ENCODE measurements around the gene GJA5.

GJA5 gene

DNA sequence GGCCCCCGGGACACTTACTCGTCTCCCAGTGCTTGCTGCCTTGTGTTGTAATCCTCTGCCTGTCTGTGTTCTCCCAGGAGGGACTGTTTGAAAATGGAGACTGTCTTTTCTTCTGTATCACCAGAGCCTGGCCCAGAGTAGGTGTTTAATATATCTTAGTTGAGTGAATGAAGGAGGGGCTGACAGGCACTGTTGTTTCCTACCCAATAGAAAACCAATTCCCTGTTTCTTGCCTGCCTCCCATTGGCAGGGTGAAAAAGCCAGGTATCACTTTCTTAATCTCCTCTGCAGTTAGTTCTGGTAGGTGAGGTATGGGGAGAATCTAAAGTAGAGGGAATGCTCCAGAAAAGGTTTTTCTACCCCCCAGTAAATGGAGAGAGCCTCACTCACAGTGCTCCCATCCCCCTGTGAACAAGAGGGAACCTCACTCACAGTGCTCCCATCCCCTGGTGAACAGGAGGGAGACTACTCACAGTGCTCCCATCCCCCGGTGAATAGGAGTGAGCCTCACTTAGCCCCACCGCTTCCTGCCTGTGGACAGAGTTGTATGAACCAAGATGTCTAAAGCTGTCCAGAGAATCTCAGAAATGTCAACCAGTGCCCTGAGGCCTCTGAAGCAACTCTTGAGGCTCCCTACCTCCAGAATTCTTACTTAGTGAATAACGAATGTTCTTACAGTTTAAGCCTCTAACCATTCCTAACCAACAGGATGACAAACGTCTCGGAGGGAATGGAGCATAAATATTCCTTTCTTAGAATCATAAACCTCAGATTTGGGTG is at the start of gene GJA5:
TSS of gene GJA5 (minus strand) at position 122 of the 780 bp plus-strand sequence. CDS start 1,364 bp downstream, outside the sequence.
- no peak for DNase-seq

GRCh38 chr1:147809236-147809635 is 48.8 kb upstream of the GJA5 start:
- DNase-seq = no peak

DNA sequence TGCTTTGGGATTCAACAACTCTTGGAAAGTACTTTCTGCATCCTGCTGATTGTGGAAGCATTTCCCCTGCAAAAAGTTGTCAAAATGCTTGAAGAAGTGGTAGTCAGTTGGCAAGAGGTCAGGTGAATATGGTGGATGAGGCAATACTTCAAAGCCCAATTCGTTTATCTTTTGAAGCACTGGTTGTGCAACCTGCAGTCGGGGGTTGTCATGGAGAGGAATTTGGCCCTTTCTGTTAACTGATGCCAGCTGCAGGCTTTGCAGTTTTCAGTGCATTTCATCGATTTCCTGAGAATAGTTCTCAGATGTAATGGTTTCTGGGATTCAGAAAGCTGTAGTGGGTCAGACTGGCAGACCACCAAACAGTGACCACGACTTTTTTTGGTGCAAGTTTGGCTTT is 47.6 kb upstream of the GJA5 start:
- DNase-seq = no peak

DNA sequence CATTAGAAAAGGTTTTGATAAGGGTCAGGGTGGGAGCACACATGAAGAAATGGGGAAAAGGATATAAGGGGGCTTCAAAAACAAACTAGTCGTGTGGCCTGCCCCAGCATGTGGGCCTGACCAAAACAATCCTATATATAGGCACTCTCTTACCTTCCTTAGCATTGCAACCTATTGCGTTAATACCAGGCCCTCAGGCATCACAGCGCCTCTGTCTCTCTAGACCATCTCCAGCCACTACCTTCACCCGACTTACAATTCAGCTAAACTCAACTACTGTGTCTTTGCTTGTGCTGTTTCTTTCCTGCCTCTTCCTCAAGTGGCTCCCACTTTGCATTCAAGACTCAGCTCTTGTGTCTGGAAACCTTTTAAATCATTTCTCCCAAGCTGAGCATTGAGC is 47.0 kb upstream of the GJA5 start:
- DNase-seq = no peak

- DNase-seq = no peak
Observed at GRCh38 chr1:147804942-147805723, 44.7 kb upstream of the GJA5 start.

DNA sequence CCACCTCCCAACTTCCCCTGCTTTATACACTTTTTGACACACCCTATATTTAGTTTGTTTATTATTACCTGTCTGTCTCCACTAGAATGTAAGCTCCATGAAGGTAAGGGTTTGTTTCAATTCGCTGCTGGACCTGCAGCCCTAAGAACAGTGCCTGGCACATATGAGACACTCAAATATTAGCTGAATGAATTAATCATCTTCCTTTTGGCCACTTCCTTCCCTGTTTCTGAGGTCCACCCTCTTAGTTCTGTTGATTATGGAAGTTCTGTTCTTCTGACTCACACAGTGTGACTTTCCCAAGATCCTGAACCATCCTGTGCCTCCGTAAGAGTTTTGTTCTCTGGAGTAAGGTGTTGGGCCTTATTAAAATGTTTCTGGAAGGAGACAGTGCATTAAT is 40.4 kb upstream of the GJA5 start:
- DNase-seq = no peak

- no peak for DNase-seq
Observed at GRCh38 chr1:147798731-147799130, 38.3 kb upstream of the GJA5 start.

DNA sequence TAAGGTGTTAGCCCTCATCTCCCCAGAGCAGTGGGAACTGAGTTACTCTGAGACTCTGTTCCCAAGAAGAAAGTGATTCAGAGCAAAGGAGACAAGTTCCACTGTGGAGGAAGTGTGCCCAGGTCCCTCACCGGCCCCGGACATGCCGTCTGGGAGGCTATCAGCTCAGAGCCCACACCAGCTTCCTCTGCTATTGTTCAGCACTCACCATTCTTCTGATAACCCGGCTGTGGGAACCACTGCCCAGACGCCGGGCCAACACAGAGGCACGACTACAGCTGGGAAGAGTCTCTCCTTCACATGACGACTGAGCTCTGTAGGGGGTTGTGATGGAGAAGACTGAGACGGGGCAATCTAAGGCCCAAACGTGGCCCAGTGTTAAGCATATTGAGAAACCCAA is 34.2 kb upstream of the GJA5 start:
- DNase-seq = no peak

DNA sequence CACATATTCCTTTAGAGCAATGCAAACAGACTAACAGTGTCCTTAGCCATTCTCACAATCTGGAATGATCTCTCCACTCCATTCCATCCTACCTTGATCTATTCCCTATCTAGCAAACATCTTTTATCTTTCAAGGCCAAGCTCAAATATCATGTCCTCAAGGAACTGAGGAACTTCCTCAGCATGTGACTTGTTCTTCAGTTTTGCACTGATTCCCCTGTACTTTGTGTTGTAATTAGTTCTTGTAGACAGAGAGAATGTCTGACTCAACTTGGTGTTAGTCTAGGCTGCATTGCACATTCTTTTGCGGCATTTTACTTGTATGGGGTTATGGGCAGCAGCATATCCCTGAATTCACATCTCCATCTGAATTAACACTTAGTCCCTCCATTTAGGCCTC is 31.5 kb upstream of the GJA5 start:
- no peak for DNase-seq

DNA sequence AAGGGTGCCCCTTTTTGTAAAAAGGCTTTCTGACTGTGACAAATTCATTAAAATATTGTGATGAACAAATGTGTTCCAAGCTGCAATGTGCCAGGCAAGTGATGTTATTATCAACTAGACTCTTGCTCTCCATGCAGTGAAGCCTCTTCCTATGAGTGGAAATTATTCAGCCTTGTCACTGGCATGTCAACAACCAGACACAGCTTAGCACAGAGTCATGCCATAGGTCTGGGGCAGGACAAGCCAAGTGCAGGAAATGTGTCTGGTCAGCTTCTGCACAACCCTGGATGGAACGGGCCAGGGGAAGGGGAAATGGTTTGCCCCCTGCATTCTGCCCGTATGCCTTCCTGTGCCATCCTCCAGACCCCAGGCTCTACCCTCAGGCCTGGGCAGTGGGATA is 27.4 kb upstream of the GJA5 start:
- no peak for DNase-seq

- DNase-seq = no peak
Observed at GRCh38 chr1:147786536-147786935, 26.1 kb upstream of the GJA5 start.

DNA sequence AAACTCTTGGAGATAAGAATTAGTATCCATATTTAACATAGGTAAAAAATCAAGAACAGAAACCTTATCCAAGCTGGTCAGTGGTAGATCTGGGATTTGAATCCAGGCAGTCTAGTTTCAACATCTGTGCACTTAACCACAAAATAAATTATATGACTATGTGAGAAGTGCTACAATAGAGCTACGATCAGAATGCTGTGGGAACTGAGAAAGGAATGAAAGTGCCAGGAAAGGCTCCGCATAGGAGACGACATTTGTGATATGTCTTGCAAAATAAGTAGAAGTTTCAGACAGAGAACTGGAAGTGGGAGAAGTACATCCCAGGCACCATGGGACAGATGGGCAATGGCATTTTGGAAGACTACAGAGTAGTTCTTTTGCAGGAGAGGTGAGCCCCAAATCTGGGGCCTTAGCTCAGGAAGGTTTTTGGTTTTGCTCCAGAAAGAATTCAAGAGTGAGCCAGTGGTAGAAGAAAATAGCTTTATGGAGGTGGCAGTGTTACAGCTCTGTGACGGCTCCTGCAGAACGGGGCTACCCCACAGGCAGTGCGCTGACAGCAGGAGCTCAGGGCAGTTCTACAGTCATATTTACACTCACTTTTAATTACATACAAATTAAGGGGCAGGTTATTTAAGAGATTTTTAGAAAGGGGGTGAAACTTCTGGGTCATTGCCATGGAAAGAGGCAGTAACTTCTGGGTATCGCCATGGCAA is 25.5 kb upstream of the GJA5 start:
- DNase-seq = no peak

DNA sequence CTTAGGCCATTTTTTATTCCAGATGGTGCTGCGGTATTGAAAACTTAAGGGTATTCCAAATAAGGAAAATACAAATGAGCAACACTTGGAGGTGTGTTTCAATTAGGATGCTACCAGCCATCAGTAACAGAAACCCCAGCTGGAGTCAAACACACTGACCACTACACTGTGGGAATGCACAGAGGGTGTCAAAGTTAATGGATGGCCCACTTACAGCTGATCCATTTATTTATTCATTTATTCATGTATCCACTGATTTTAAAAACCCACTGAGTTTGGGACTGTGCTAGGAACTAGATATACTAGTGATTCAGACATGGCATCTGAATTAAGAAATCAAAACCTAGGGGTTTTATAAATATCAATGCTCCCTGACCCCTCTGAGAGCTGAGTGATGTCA is 24.5 kb upstream of the GJA5 start:
- no peak for DNase-seq

- no peak for DNase-seq
Observed at GRCh38 chr1:147781056-147781471, 20.7 kb upstream of the GJA5 start.

GRCh38 chr1:147777694-147778093 is 17.3 kb upstream of the GJA5 start:
- no peak for DNase-seq

DNA sequence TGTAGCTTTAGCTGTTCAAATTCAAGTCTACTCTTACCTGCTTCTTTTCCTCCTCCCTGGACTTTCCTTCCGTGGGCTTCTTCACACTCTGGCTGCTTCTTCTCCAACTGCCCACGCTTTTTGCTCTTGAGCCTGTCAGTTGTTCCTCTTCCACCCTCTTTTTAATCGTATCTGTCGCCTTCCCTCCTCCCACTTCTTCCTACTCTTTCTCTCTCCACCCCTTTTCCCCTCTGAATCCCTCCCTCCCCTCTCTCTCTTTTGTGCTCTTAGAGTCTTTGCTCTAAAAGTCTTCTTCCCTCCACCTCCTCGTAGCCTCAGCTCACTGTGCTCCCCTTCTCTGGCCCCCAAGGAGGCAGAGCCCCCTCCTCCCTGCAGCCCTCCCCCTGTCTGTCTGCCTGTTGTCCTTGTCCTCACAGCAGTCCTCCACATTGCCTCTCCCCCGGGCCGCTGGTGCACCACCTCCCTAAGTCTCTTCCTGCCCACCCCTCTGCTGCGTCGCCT is 12.9 kb upstream of the GJA5 start:
- no peak for DNase-seq

- DNase-seq = no peak
Observed at GRCh38 chr1:147772570-147772969, 12.2 kb upstream of the GJA5 start.

DNA sequence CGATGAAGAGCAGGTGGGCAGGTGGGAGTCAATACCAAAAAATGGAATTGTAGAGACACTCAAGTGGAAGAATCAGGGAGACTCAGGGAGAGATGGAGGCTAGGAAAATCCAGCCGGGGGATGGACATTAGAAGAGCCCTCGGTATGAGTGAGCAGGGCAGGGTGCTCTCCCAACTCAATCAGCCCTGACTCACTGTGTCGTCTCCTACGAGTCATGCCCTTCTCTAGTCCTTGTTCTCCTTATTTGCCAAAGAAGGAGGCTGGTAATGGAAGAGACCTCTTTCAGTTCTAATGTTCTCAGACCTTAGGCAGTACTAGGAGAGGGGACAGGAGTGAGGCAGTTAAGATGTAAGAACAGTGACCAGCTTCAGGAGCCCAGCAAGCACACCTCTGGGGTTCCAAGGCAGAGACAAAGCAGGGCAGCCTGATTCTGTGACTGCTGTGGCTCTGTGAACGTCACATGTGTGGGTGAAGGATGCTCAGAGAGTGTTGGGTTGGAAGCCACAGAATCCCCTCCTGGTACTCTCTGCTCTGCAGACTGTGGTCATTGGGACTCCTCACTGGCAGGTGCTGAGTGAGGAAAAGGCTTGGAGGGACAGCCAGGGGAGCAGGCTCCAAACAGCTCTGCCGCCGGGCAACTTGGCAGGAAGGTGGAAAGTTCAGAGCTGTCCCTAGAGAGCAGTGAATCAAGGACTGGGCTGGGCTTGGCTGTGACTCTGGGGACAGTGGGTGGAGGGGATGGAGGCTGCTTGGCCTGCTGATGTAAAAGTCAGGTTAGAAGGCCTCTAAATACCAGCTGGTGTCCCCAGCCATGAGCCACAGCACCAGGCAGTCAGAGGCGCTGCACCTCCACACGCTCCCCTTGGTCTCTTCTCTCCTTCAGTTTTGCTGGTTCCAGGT is 11.1 kb upstream of the GJA5 start:
- DNase-seq = no peak

DNA sequence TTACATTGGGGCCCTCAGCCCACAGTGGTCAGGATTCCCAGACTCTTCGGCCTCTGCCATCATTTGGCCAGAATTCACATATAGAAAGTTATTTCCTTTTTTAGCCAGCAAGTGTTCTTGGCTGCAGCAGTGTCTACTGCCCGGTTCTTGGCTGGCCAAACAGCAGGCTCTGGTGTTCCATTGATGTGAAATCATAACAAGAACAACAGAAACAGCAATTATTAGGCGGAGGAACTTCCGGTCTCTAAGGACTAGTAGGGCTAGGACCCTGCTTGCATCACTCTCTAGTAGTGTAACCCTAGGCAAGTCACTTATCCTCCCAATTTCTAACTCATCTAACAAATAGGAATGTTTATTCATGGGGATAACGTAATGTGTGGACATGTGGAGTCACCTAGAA is 8.7 kb upstream of the GJA5 start:
- no peak for DNase-seq

- DNase-seq = no peak
Observed at GRCh38 chr1:147768582-147768981, 8.2 kb upstream of the GJA5 start.

DNA sequence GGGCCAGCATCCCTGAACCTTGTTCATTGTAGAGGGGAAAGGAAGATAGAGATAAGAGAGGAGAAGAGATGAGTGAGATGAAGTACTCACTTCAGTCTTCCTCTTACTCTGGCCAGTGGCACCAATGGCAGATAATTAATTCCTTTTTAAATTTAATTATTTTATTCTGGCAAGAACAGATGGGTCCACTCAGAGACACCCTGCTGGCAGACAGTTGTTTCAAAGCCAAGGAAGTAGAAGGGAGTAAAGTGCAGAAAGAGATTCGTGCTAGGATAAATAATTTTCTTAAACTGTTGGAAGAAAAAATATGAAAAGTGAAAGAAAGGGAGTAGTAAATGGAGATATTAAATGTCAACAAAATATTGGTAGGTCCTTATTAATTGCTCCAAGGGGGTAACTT is 7.7 kb upstream of the GJA5 start:
- no peak for DNase-seq

DNA sequence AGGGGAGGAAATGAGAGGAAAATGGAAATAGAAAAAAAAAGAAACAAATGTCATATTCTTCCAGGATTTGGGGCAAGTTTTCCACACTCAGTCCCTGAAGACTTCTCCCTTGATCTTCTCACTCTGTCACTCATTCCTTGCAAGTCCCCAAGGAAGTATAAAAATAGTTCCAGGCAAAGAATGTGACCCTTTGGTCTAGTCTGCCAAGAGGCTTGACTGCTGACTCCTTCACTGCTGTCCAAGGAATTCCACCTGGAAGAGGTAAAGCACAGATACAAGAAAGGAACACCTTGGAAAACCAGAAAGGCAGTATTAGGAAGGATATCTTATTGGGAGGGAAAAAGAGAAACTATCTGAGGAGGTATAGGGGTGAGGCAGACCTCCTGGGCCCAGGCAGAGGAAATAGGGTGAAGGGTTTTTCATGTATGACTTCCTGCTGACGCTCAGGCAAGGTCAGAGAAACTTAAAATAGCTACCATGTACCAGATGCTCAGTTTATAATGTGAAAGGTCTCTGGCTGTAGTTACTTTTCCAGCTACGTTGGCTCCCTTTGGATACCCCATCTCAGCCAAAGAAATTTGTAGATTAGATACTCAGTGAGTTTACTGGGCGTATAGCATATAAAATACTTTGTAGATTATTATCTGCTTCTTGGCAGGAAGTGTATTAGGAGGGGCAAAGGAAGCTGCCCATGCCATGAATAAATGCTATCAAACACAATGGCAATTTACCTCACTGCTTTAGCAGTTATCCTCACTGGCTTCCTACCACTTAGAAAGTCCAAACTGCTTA is 2.0 kb upstream of the GJA5 start:
- DNase-seq = no peak
